Uterus (tissue), 4 donors: ENCODE results near the gene VPS33A. TPM values are rescaled to one million over a fixed set of nuclear protein-coding genes. Genes with fewer than 3 reads are reported as not detected.

Experiments
- DNase-seq, 2 donors: peaks; one replicate each; pipeline ENCODE4 v3.0.0-alpha.2; 2019 to 2020
- H3K27ac ChIP-seq, 2 donors: fragments of 200-600 bp; sonication (generic); 1 replicate in 1 of 2; 2 replicates in 1 of 2; pipeline ENCODE4 v1.5.1; 2016 to 2018
- H3K27me3 ChIP-seq, 2 donors: fragments of 200-600 bp; sonication (generic); one replicate each; pipeline ENCODE4 v1.5.1; 2018 to 2019; ENCODE audit warnings: control low read depth in 1 of 2
- H3K36me3 ChIP-seq, 2 donors: fragments of 200-600 bp; sonication (generic); one replicate each; pipeline ENCODE4 v1.5.1; 2019; ENCODE audit warnings: control low read depth in 1 of 2
- H3K4me1 ChIP-seq, 2 donors: fragments of 200-600 bp; sonication (generic); one replicate each; pipeline ENCODE4 v1.5.1; 2018 to 2019; ENCODE audit warnings: control low read depth in 1 of 2
- H3K4me3 ChIP-seq, 2 donors: fragments of 200-600 bp; sonication (generic); 1 replicate in 1 of 2; 2 replicates in 1 of 2; pipeline ENCODE4 v1.5.1; 2018 to 2019; ENCODE audit warnings: mild to moderate bottlenecking in 1 of 2
- H3K9me3 ChIP-seq, 2 donors: fragments of 200-600 bp; sonication (generic); one replicate each; pipeline ENCODE4 v1.5.1; 2019; ENCODE audit warnings: control low read depth in 1 of 2
- CTCF ChIP-seq, 4 experiments: fragments of 200-600 bp in 2 of 4; fragments of 450-650 bp in 2 of 4; sonication (generic) in 2 of 4; IDR thresholded peaks; one replicate each; pipeline ENCODE4 v1.5.1; 2016 to 2019; ENCODE audit warnings: antibody characterized with exemption in 4 of 4, mild to moderate bottlenecking in 2 of 4, moderate library complexity in 1 of 4
- POLR2A ChIP-seq, 2 donors: fragments of 450-650 bp; IDR thresholded peaks; one replicate each; pipeline ENCODE4 v1.6.1; 2016; ENCODE audit warnings: antibody characterized with exemption in 2 of 2, mild to moderate bottlenecking in 1 of 2, moderate library complexity in 1 of 2
- intact Hi-C: fragments of 100-400 bp; cut with DNase I; formaldehyde crosslinking; loops from one replicate; pipeline ENCODE4 v1.15.1; 2023; ENCODE audit warnings: low total_unique reads
- total RNA-seq, 4 donors: library from RNA; depleted of rRNA in 3 of 4; stranded (reverse); fragments of >200 nt in 3 of 4; gene quantifications; one replicate each; pipeline versions ENCODE4 v1.1.0 to v1.2.4, GENCODE V29; 2014 to 2023
- donor health status: DM: yes; HTN: yes; CAD: no.

Gene VPS33A
- total RNA-seq, 4 donors from 2014 or later: 3.3 to 20.8 (median 12.9) TPM

- no peak overlapping the region for H3K4me3 ChIP-seq
- no peak for DNase-seq
- no peak overlapping the region for H3K27ac ChIP-seq
- H3K36me3 ChIP-seq: no peaks in the 10 kb centered on the region
- no peaks in the 10 kb centered on the region for H3K27me3 ChIP-seq
- no peak for TF ChIP-seq POLR2A (IDR thresholded peaks at IDR 0.05)
- no peak for TF ChIP-seq CTCF (IDR thresholded peaks at IDR 0.05)
- intact Hi-C loops: no loop called here
- no peaks in the 10 kb centered on the region for H3K9me3 ChIP-seq
- H3K4me1 ChIP-seq: no peaks in the 10 kb centered on the region
These were observed 70.9 kb downstream of the VPS33A start for GRCh38 chr12:122195405-122195804.

GRCh38 chr12:122194804-122195203 lies 71.5 kb downstream of the VPS33A start:
- no peaks in the 10 kb centered on the region for H3K9me3 ChIP-seq
- no peaks in the 10 kb centered on the region for H3K4me1 ChIP-seq
- no peaks in the 10 kb centered on the region for H3K27me3 ChIP-seq
- TF ChIP-seq CTCF (IDR thresholded peaks at IDR 0.05) (no peak), POLR2A (IDR thresholded peaks at IDR 0.05) (no peak)
- no peak overlapping the region for H3K27ac ChIP-seq
- no peaks in the 10 kb centered on the region for H3K36me3 ChIP-seq
- intact Hi-C loops: no loop called here
- no peak for DNase-seq
- H3K4me3 ChIP-seq: no peak overlapping the region

GRCh38 chr12:122192441-122192840 lies 73.9 kb downstream of the VPS33A start:
- intact Hi-C loops: no loop called here

GRCh38 chr12:122190842-122191668 lies 75.2 kb downstream of the VPS33A start:
- intact Hi-C loops: no loop called here

More at GRCh38 chr12:122192441-122192840, 73.9 kb downstream of the VPS33A start:
- no peak for DNase-seq
- no peak overlapping the region for H3K4me3 ChIP-seq
- TF ChIP-seq POLR2A (IDR thresholded peaks at IDR 0.05): no peak
- TF ChIP-seq CTCF (IDR thresholded peaks at IDR 0.05): no peak
- no peak overlapping the region for H3K27ac ChIP-seq
- H3K36me3 ChIP-seq: no peaks in the 10 kb centered on the region
- H3K4me1 ChIP-seq: no peaks in the 10 kb centered on the region
- no peaks in the 10 kb centered on the region for H3K27me3 ChIP-seq
- no peaks in the 10 kb centered on the region for H3K9me3 ChIP-seq

More at GRCh38 chr12:122190842-122191668, 75.2 kb downstream of the VPS33A start:
- Histone ChIP-seq H3K4me3 (no peak overlapping the region), H3K4me1 (no peaks in the 10 kb centered on the region), H3K27ac (no peak overlapping the region), H3K36me3 (no peaks in the 10 kb centered on the region), H3K27me3 (no peaks in the 10 kb centered on the region), H3K9me3 (no peaks in the 10 kb centered on the region)
- no peak for DNase-seq
- TF ChIP-seq POLR2A (IDR thresholded peaks at IDR 0.05) (no peak), CTCF (IDR thresholded peaks at IDR 0.05) (peak in 2 of 4 experiments; percentile 34 to 37)
